Measurements from ENCODE around the gene GPR15LG.
"Not testable (repeated sequence)": the region's sequence is repeated elsewhere in the genome, so short reads cannot be mapped to it uniquely, and the experiment has no call there.

GPR15LG gene

DNA sequence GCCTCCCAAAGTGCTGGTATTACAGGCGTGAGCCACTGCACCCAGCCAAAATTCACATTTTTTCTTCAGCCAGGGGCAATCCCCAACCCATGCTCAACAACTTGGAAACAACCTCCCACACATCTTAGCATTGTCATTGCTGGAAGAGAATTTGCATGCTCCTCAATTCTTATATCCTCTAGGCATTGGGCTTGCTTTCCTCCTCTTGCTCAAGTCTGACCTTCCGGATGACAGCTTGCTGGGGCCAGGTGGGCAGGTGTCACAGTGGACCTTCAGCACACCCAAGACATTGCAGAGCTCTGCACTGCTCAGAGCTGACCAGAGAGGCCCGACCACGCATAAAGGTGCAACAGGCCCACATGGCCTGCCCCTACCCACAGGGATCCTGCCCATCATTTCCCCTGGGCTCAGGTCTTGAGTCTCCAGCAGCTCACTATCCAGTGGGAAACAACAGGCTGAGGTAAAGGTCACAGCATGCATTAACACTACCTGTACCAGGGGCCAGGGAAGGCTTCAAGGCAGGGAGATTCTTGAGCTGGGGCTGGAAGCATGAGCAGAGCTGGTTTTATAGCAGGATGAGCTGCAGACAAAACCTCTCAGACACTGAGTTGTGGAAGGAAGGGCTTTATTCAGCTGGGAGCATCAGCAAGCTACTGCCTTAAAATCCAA is 6.8 kb upstream of the GPR15LG start:
- no peak for DNase-seq (ENCODE audit: low spot score)

DNA sequence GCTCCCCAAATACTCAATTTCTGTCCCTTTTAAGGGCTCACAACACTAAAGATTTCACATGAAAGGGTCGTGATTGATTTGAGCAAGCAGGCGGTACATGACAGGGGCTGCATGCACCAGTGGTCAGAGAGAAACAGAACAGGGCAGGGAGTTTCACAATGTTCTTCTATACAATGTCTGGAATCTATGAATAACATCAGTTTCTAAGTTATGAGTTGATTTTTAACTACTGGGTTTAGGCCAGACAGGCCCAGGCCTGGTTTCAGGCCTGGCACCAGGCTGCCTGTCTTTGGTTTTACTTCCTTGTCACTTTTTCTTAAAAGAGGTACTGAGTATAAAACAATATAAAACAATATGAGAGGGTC is 6.3 kb upstream of the GPR15LG start:
- DNase-seq (ENCODE audit: low spot score), result not testable (repeated sequence)

DNA sequence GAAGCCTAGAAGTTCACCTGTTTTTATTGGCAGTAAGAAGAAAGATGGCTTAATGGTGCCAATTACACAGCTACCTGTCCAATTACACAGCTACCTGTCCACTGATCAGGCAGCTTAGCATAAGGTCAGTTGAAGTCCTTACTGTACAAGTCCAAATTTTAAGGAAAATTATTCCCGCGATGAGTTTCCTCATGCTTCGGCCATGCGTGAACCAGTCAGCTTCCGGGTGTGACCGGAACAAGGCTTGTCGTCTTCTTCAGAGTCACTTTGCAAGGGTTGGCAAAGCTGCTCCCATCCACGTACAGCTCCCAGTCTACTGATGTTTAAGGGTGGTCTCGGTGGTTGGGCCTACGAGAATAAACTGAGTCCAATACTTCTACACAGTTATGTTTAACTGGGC is 5.2 kb upstream of the GPR15LG start:
- not testable (repeated sequence) for DNase-seq (ENCODE audit: low spot score)

DNA sequence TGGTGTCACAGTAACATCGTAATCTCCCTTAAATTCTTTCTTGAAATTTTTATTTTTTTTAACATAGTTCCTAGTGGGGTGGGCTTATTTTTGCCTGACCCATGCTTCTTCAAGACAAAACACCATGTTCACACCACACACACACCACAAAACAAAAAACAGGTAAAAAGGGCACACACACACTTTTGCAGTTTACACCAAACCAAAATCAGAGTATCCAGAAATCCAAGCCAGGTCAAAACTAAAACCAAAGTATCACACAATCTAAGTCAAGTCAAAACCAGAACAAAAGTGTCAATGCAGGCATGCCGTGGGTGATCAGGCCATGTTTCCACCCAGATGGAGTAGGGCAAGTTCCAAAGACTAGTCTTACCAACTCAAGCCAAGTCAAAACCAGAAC is 2.4 kb upstream of the GPR15LG start:
- not testable (repeated sequence) for DNase-seq (ENCODE audit: low spot score)

DNA sequence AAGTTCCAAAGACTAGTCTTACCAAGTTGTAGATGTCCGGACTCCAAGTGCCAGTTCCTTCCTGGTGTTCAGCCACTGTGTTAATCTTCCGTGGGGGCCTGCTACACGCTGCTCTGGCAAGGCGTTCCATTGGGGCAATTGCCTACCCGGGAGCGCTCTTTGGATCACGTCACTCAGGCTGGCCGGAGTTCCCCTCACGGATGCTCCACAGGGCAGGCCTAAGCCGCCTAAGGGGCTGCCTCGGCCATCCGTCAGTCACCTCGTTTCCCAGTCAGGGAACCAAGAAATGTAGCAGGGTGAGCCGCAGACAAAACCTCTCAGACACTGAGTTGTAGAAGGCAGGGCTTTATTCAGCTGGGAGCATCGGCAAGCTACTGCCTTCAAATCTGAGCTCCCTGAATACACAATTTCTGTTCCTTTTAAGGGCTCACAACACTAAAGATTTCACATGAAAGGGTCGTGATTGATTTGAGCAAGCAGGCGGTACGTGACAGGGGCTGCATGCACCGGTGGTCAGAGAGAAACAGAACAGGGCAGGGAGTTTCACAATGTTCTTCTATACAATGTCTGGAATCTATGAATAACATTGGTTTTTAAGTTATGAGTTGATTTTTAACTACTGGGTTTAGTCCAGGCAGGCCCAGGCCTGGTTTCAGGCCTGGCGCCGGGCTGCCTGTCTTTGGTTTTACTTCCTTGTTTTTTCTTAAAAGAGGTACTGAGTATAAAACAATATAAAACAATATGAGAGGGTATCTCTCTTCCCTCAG is 1.7 kb upstream of the GPR15LG start:
- DNase-seq (ENCODE audit: low spot score), result not testable (repeated sequence)

DNA sequence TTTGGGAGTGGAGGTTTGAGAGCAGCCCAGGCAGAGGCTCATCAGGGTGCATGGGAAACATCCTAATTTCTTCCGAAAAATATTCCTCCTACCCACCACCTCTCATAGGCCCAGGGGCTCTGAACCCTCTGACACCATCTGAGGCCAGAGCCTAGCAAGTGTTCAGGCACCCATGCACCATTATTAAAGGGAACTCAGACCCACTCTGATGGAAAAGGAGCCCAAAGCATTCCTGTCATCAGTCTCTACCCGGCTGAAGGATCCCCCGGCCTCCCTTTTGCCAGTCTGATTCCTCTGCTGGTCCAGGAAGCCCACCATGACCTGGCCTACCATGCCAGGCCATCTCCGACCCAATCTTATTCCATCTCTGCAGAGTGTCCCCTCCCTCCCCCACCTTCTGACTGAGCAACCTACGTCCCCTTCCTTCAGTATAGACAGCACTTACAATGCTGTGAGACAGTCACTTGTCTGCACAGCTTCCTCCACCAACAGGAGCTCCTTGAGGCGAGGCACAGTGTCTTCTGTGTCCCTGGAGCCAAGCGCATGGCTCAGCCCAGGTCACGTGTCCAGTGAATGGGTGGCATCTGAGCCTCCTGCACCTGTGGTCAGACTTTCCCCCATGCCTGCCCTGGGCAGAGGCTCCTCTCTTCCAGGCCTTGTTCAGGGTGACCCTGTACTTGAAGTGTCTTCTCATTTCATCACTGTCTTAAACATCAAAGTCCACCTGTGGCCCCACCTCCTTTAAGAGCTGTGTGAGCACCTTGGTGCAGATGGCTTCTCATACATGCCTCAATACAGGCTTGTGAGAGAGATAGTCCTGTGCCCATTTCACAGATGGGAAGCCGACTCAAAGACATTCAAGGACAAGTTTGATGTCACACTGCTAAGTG is 889 bp upstream of the GPR15LG start:
- DNase-seq (ENCODE audit: low spot score), result no peak

DNA sequence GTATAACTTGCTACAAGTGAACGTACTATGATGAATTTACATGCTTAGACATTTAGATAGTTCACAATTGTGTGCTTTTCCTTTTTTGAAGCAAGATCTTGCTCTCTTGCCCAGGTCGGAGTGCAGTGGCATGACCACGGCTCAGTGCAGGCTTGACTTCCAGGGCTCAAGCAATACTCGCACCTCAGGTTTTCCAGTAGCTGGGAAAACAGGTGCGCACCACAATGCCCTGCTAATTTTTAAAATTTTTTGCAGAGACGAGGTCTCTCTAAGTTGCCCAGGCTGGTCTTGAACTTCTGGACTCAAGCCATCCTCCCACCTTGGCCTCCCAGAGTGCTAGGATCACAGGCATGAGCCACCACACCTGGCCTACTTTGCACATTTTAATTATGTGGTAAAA is 1.8 kb downstream of the GPR15LG start:
- no peak for DNase-seq (ENCODE audit: low spot score)

DNA sequence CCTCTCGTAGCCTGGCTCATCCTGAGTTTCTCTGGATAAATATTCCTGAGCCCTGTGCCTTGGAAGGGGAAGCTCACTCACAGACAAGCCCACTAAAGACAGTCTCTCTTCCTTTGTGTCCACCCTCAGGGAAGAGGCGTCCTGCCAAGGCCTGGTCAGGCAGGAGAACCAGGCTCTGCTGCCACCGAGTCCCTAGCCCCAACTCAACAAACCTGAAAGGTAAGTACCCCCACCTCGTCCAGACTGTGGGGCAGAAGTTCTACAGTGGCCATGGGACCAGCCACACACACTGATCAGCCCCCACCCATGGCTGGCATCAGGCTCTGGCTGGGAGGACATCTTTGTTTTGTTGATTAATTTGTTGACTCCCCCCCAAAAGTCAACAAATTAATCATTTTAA is 2.8 kb downstream of the GPR15LG start:
- no peak for DNase-seq (ENCODE audit: low spot score)

DNA sequence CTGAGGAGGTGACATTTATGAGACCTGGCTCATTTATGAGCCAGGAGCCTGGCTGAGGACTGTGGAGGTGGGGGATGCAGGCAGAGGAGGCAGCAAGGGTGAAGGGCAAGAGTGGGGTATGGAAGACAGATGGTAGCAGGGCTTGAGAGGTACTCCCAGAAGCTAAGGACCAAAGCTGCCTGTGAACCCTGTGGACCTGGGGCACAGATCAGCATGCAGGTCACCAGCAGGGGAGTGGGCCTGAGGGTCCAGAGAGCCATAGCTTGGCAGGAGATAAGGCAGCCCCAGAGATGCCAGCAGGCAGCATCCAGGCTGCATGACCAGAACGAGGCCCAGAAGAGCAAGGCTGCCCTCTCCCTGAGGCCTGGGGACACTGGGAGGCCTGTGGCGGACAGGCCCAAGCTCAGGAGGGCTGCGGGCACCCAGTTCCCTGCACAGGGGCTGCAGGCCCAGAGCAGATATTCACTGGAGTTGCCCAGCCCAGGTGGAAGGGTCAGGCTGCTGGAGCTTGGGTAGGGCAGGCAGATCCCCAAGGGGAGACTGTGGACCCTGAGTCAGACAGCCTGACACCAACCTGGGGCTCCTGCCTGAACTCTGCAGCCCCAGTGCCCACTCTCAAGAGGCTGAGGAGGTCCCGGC is 3.4 kb downstream of the GPR15LG start:
- no peak for DNase-seq (ENCODE audit: low spot score)

DNA sequence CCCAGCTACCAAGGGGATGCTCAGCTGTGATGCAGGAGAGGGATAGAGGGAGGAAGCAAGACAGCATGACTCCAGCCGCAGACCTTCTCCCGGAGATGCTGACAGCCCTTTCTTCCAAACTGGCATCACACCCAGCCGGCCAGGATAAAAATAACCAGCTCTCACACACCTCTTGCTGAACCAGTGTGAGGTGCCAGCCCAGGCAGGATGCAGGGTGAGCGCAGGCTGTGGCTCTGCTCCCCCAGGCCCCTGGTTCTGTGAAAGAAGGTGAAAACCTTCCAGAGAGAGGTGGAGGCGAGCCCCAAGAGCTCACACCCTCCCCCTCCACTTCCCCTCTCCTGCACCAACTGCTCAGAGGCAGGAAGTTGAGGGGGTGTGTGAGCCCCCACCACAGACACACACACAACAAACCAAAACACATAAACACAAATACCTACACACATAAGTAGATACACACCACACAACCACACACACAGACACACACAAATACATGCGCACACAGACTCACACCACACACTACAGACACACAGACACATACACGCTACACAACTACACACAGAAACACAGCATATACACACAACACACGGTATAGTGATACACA is 4.0 kb downstream of the GPR15LG start:
- DNase-seq (ENCODE audit: low spot score), result no peak

DNA sequence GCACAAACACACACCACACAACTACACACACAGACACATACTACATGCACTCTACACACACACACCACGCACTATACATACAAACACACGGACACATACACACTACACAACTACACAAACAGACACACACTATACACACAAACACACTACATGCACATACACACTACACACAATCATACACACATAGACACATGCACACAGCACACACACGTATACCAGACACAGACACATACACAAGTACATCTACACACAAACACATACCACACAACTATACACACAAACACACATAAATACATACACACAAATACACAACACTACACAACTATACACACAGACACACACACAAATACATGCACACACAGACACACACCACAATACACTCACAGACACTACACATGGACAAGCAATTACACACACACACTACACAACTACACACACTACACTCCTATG is 4.6 kb downstream of the GPR15LG start:
- DNase-seq (ENCODE audit: low spot score), result no peak

DNA sequence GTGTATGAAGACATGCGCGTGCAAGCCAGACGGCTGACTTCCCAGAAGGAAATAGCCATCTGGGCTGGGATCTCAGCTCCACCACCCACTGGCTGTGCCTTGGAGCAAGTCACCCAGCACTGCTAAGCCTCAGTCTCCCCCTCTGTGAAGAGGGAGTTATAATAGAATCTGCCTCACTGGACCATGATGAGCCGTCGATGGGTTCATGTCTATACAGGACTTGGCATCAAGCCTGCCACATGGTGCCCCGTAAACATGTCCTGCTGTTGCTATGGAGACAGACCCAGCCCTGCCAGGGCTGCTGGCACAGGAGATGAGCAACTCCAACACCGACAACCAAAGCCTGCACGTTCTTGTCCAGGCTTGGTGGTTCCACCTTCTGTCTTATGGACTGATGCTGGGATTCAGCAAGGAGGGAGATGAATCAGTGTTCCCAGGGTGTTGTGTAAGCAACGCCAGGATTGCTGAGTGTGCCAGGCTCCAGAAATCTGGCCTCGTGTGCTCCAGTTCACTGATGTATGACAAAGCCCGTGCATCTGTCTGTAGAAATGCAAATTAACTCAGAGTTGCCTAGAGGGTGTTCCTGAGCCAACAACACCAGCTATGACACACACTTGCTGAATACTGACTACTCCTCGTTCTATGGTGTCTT is 5.6 kb downstream of the GPR15LG start:
- no peak for DNase-seq (ENCODE audit: low spot score)

DNA sequence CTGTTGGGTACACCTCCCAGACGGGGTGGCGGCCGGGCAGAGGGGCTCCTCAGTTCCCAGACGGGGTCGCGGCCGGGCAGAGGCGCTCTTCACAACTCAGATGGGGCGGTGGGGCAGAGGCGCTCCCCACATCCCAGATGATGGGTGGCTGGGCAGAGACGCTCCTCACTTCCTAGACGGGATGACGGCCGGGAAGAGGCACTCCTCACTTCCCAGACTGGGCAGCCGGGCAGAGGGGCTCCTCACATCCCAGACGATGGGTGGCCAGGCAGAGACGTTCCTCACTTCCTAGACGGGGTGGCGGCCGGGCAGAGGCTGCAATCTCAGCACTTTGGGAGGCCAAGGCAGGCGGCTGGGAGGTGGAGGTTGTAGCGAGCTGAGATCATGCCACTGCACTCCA is 6.8 kb downstream of the GPR15LG start:
- DNase-seq (ENCODE audit: low spot score), result not testable (repeated sequence)

DNA sequence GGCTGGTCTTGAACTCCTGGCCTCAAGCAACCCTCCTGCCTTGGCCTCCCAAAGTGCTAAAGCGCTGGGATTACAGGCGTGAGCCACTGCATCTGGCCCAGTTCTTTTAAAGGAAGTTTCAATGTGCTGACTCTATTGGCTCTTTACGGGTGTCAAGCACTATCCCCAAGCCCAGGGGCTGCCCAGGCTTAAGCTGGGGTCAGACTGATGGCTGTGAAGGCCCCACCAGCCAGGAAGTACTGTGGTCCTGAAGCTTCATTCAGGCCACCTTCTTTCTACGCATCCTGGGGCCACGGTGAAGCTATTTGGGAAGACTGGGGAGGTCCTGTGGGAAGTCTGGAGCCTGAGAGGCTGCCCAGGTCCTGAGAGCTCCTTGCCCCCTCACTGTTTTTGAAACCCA is 8.0 kb downstream of the GPR15LG start:
- DNase-seq (ENCODE audit: low spot score), result no peak

DNA sequence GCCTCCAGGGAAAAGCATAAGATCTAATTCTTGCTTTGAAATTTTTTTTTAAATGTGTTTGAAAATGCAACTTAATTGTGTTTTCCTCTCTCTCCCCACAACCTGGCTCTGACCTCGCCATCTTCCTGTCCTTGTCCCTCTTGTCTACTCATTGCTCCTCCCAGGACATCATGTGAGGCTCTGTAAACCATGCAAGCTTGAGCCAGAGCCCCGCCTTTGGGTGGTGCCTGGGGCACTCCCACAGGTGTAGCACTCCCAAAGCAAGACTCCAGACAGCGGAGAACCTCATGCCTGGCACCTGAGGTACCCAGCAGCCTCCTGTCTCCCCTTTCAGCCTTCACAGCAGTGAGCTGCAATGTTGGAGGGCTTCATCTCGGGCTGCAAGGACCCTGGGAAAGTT is 10.9 kb downstream of the GPR15LG start:
- no peak for DNase-seq (ENCODE audit: low spot score)

DNA sequence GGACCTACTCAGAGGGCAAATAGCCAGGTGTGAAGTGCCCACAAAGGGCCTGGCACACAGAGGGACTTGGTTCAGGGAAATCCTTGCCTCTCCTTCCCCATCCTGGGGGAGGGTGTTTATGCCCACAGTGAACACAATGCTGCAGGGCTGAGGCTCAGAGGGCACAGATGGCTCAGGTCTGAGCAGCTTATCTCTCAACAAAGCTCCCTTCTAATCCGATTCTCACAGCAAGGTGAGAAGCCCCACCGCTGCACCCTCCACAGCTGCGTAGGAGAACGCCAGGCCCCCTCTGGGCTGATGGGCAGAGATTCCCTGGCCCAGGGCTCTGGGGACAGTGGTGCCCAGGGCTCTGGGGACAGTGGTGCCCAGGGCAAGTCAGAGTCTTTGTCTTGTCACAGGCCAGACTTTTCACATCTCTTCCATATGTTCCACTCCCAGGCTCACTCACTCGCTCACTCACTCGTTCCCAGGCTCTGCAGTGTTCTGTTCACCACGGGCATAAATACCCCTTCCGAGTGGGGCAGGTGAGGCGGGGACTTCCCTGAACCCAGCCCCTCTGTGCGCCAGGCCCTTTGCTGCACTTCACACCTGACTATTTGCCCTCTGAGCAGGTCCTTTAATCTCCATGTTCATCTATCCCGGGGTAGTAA is 12.1 kb downstream of the GPR15LG start:
- no peak for DNase-seq (ENCODE audit: low spot score)

DNA sequence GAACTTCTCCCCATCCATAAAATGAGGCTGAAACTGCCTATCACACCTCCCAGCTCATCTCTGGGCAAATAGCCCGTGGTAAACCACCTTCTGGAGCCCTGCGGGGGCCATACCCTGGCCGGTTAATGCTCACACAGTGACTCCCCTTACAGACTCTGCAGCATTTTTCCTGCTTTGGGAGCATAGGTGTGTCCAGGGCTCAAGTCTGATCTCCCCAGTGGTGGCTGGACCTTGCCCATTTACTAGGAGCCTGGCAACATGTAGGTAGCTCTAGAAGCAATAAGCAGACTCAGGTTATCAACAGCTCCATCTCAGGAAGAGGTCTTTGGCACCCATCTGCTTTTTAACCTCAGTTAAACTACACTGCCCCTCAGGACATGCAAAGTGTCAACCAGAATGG is 15.2 kb downstream of the GPR15LG start:
- no peak for DNase-seq (ENCODE audit: low spot score)

DNA sequence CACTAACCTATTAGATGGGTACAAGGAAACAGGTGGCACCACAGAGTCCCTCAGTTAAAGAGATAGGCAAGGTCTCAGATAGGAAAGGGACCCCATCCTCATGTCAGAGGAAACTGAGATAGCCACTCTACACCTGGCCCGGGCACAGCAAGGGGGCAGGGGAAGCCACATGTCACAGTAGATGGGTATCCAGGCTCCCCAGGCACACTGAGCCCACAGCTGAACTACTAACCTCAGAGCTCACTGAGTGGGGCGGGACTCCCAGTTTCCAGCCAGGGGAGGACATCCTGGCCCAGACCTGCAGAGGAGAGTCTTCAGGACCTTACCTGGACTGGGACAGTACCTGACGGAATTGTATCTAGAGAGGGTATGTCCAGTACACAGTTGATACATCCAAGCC is 17.0 kb downstream of the GPR15LG start:
- DNase-seq (ENCODE audit: low spot score), result no peak

DNA sequence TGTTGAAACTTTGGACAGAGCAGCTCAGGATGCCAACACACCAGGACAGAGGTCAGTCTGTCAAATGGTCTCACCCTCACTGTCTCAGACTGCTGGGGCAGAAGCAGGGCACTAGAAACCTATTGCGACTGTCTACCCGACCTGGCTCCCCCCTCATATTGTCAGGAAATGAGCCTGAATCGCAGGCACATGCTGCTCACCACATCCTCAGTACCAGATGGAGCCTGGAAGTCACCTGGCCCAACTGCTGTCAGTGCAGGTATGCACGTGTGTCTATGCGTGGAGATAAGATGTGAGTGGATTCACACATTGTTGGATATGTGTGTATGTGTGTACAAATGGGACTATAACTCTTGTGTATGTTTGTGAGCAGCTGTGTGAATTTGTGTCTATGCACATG is 17.5 kb downstream of the GPR15LG start:
- no peak for DNase-seq (ENCODE audit: low spot score)

DNA sequence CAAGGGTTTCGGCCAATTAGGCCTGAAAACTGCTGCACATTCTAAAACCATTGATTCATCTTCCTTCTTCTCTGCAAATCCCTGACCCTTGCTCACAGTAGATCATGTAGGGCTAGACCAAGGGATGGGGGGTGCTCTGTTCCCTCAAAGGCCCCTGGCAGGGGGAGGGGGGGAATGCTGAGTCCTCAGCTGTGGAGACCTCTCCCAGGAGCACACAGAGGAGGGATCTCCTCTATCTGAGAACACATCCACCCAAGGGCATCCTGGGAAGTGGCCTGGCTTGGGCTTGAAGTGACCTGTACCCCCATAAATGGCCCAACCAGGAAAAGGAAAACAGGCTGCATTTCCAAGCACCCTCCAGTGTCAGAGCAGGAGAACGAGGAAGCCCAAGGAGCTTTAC is 19.7 kb downstream of the GPR15LG start:
- DNase-seq (ENCODE audit: low spot score), result no peak

All from HuH-7 (cell line).